GM18526 (cell line): ENCODE measurements around the gene ATP8A2.

Source experiments
- POLR2A ChIP-seq: IDR thresholded peaks from 3 replicates; pipeline ENCODE4 v1.6.1; 2011; ENCODE audit not compliant: insufficient read length; ENCODE audit errors: extremely low read depth

Gene ATP8A2

DNA sequence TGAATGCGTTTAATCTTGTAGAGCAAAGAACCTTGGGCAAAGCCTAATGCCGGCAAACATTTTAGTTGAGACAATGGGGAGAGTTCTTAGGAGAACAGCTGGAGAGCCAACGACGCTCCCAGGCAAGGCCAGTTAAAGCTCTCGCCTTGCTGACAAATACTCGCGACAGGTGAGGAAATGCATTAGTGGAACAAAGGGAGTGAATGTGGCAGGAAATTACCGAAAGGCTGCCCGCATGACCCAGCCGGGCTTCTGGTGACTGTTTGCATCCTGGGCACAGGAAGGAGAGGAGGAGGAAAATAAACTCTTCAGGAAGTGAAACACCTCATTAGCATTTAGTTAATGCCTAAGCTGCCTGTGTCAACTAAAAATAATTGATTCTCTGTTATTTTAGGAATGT is 605.4 kb downstream of the ATP8A2 start:
- TF ChIP-seq POLR2A, result no peak

DNA sequence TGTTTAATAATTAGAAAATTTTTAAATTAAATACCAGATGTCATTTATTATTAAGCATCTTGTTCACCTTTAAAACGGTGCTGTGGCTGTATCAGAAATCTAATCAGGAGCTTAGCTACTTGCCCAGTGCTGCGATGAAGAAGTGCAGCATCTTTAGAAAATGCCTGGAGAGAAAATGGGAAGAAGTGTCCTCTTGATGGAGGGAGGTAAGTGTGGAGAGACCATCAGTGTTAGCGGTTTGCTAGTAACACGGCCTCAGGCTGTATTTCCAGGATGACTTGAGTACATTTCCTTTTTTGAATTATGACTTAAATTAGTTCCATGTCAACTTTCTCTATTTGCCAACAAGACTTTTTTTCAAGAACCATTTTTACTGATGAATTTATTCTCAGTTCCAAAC is 605.9 kb downstream of the ATP8A2 start:
- no peak for TF ChIP-seq POLR2A

DNA sequence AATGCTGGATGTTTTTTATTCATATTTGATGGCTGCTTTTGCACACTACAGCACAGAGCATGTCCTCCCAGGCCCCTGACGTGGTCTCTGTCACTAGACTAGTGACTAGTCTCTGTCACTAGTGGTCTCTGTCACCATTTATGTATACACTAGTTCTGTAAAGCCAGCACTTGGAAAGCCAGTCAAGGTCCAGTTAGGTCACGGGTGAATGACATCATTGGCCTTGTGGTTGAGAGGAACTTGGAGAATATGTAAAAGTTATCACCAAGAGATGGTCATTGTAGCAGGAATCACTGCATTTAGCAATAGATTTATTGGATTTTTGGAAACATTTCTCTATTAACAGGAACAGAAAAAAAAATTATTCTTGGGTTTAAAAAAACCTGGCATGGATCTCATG is 607.2 kb downstream of the ATP8A2 start:
- TF ChIP-seq POLR2A, result no peak

DNA sequence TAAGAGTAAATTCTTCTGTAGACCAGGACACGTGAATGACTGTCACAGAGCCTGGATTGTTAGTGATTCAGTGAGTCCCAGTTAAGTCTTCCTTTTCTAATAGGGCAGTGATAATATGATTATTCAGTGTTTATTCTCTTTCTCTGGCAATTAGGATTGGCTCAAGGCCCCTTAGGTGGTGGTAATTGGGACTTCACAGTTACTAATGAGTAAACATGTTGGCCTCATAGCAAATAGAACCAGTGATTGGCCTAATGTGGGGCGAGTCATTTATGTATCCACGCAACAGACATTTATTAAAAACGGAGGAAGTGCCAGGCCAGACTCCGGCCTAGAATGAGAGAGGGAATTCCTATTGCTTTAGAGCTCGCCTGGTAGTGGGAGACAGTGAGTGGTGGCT is 607.6 kb downstream of the ATP8A2 start:
- TF ChIP-seq POLR2A, result no peak

DNA sequence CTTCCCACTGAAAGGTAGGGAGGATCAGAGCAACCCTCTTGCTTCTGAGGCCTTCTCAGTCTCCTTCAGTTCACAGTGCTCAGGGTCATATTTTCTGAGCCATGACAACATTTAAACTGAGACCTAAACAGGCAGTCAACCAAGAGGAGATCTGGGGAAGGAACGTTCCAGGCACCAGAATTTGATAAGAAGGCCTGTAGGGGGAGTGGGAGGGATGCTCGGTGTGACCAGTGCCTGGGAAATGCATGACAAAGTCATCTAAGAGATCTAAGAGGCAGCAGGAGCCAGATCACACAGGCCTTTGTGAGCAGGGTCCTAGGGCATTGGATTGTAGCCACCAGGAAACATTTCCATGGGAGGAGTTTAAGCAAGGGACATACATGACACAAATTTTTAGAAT is 608.5 kb downstream of the ATP8A2 start:
- no peak for TF ChIP-seq POLR2A

DNA sequence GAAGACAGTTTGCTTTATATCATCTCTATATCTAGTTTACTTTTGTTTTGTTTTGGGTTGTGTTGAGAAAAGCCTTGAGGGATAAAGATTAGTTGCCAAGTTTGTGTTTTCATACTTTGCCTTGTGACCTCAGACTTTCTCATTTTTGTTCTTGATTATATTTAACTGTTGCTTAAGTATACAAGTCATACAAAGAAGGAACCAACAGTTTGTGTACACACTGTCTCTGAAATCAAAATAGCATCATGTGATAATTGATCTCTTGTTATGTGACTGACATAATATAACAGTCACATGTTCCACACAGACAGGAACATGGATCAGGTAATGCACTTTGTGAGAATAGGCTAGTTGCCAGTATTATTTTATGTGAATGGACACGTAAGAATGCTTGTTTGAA is 609.3 kb downstream of the ATP8A2 start:
- TF ChIP-seq POLR2A, result no peak

DNA sequence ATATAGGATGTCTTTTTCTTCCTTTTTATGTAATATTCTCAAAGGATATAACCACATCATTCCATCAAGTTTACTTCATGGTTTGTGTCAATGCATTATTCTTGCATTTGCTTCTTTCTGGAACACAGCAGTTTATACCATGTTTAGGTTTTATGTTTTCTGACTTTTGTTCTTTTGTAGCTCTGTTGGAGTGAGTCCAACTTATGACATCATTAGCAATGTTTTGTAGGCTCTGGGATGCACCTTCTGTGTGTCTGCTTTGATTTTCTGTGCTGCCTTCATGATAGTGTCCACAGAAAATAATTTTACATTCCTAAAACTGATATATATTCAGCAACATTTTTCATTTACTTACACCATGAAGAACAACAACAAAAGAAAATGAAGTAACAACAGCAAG is 611.1 kb downstream of the ATP8A2 start:
- no peak for TF ChIP-seq POLR2A

DNA sequence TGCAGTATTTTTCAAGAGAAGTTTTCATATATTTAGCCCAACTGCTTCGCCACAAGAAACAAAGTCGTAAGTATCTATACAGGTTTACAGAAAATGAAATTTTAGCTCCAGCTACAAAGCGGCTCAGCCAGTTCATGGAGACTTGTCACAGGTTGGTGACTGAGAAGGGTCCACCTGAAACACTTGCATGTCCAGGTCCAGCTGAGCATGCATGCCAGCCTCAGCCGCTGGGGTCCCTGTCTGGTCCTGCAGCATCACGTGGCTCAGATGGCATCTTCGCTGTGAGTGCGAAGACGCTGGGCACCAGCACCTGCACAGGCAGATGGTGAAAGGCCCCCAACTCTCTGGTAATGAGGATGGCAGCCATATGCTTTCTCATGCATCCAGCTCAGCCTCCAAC is 616.2 kb downstream of the ATP8A2 start:
- TF ChIP-seq POLR2A, result no peak

DNA sequence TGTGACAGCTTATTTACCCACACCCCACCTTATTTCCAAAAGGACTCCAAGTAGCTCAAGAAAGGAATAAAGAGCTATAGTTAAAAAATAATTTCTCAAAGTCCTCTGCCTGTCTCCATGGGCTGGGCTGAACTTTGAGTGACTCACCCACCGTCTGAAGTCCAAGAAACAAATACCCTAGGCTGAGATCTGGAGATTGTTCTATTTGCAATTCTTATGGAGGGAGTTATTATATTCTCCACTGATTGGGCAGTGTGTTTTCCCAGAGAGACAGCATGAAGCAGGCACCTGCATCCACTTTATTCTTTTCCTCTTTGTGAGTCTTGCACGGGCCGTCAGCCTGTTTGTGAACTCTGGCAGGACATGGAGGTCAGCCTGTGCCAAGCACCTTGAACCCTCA is 616.9 kb downstream of the ATP8A2 start:
- no peak for TF ChIP-seq POLR2A

DNA sequence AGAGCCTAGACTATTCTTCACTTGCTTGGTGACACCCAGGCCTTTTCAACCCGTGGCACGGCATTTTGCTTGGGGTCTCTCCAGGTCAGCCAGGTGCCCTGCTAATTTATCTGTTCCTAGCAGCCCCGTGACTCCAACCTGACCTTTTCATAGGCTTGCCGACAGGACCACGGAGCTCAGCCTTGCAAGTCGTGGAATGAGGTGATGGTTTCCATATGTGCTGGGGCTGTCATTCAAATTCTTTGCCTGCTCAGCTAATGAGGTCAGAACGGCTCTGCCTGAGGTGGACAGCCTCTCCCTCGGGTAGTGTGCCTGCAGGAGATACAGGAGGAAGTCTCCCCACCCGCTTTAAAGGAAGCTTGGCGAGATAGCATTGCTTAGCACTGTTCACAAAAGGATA is 619.0 kb downstream of the ATP8A2 start:
- TF ChIP-seq POLR2A, result no peak

DNA sequence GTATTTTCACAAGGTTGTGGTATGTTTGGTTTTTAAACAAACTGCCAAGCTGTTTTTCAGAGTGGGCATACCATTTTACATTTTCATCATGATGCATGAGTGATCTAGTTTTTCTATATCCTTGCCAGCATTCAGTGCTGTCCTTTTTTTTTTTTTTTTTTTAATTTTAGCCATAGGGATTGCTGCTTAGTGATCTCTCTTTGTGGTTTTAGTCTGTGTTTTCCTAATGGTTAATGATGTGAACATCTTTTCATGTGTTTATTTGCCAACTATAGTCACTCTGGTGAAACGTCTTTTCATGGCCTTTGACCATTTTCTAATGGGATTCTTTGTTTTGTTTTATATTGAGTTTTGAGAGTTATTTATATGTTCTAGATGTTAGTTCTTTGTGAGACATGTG is 620.3 kb downstream of the ATP8A2 start:
- TF ChIP-seq POLR2A, result no peak

DNA sequence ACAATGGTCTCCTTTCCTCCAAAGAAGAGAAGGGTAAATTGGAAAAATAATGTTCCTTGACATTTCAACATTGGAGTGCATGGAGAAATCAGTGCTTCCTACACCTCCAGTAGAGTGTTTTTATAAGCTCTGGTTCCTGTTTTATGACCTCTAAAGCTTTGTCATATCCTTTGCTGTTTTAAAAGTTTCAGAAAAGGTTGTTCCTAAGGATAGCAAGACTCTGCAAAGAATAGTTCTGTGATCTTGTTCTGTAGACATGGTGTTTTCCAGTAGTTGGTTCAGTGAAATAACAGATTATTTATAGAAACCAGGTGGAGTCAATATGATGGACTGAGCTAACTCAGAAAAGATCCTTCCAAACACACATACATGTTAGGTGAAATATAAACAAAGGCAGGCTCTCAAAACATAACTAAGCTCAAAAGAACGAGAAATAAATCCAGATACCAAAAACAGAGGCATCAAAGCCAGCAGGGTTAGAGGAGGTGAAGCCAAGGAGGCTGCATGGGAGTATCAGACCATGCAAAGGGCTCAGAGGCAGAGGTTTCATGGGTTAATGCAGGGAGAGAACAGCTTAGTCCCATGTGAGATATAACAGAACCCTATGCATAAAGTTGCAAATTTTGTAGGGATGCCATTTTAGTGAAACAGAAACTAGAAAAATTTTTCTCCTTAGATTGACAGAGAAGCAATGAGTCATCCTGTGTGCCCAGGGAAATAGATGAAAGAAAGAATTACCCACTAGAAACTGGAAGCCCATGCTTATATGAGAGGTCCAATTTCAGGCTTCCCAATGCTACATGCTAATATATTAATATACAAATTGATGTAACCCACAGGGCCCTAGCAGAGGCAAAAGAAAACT is 635.7 kb downstream of the ATP8A2 start:
- TF ChIP-seq POLR2A, result no peak

DNA sequence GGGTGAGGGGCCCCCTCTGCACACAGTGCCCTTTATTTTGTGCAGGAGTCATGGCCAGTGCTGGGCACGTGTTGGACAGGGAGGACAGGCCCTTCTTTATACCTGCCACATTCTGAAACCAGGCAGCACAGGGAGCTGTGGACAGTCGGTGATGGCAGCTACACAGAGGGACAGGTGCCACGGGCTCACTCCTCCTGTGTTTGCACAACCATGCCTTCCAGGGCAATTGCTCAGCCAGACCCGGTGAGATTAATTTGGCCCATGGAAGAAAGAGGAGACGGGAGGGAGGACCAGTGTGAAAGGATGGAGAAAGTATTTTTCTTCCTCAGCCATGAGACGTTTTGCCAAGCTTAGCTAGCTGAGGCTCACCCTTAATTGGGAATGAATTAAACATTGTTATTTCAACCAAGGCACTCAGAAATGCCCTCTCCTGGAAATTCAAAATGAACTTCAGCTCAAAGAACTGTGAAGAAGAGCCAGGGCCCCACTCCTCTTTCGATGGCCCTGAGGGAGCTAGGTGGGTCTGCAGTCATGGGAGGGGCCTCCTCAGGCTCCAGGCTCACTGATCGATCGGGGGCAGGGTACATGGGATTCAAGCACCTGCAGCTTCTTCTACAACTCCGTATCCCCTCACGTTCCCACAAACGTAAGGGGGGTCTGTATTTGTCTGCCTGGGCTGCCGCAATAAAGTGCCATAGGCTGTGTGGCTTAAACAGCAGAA is 638.9 kb downstream of the ATP8A2 start:
- no peak for TF ChIP-seq POLR2A

DNA sequence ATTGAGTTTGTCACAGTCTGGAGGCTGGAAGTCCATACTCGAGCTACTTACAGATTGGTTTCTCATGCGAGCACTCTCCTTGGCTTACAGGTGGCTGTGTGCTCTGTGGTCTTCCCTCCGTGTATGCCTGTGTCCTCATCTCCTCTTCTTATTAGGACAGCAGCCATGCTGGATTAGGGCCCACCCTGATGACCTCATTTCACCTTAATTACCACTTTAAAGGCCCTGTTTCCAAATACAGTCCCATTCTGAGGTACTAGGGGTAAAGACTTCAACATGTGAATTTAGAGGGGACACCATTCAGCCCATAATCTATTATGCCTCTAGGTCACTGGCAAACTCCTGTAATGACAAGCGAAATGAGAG is 639.4 kb downstream of the ATP8A2 start:
- no peak for TF ChIP-seq POLR2A

DNA sequence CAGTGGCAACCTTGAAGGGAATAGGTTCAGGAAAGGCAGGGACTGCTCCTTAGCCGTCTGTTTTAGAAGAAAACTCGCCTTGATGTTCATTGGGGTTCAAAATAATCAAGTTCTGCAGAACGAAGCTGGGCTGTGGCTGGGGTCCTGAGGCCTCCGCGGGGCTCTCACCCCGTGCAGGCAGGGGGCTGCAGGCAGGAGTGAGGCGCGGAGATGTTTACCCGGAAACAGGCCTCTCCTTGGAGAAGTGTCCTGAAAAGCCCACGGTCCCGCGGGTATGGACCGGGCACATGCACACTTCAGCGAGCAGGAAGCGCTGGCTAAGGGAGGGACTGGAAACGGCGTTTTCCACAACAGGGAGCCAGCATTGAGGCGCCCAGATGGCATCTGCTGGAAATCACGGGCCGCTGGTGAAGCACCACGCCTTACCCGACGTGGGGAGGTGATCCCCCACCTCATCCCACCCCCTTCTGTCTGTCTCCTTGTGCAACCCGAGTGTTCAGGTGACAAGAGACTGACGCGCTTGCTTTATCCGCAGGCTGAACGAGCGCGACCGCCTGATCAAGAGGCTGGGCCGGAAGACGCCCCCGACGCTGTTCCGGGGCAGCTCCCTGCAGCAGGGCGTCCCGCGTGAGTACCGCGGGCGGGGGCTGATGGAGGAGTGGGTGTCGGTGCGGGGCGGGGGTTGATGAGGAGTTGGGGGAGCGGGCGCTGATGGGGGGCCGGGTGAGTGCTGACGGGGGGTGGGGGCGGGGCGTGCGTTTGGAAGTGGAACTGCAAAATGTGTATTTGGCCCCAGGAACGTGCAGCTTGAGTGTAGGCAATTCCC is 640.4 kb downstream of the ATP8A2 start:
- TF ChIP-seq POLR2A, result no peak

DNA sequence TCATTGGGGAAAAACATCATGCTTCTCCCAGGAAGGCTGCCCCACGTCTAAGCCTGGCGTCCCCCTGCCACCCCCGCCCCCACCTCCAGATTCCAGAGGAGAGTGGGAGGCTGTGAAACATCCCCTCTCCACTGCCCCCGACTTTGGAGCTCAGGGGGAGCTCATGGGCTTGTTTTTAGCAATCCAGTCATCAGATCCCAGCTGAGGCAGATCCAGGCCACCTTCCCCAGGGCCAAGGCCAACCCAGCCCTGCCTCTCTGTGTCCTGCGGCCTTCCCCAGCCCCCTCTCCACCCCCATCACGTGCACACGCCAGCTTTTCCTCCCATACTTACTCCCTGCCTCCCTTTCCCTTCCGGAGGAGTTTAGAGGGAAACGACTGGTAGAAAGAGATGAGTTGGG is 641.2 kb downstream of the ATP8A2 start:
- no peak for TF ChIP-seq POLR2A
